HEK293 (cell line): ENCODE data around the gene C2CD3.

Source experiments
- HIC1 ChIP-seq: fragments of 450-650 bp; formaldehyde crosslinking; IDR thresholded peaks from 2 replicates; pipeline ENCODE4 v1.5.1; 2016; ENCODE audit warnings: missing biosample characterization, missing genetic modification characterization
- KLF10 ChIP-seq: fragments of 450-650 bp; IDR thresholded peaks from 2 replicates; pipeline ENCODE4 v1.5.1; 2018; ENCODE audit warnings: missing biosample characterization, mild to moderate bottlenecking, missing genetic modification characterization
- KLF8 ChIP-seq: fragments of 450-650 bp; formaldehyde crosslinking; IDR thresholded peaks from 2 replicates; pipeline ENCODE4 v1.5.1; 2016; ENCODE audit warnings: missing biosample characterization, missing genetic modification characterization
- MZF1 ChIP-seq: fragments of 450-650 bp; formaldehyde crosslinking; IDR thresholded peaks from 2 replicates; pipeline ENCODE4 v1.5.1; 2017; ENCODE audit warnings: missing biosample characterization, missing genetic modification characterization, borderline replicate concordance
- SP3 ChIP-seq: fragments of 450-650 bp; formaldehyde crosslinking; IDR thresholded peaks from 2 replicates; pipeline ENCODE4 v1.5.1; 2016; ENCODE audit warnings: missing biosample characterization, missing genetic modification characterization
- WT1 ChIP-seq: fragments of 450-650 bp; formaldehyde crosslinking; IDR thresholded peaks from 2 replicates; pipeline ENCODE4 v1.5.1; 2016; ENCODE audit warnings: missing biosample characterization, missing genetic modification characterization
- ZEB2 ChIP-seq: fragments of 450-650 bp; formaldehyde crosslinking; IDR thresholded peaks from 2 replicates; pipeline ENCODE4 v1.5.1; 2016; ENCODE audit warnings: missing biosample characterization, missing genetic modification characterization
- ZFHX2 ChIP-seq: fragments of 450-650 bp; formaldehyde crosslinking; conservative IDR thresholded peaks from 2 replicates; pipeline ENCODE4 v1.5.1; 2016; ENCODE audit warnings: missing biosample characterization, missing genetic modification characterization
- ZFP3 ChIP-seq: fragments of 450-650 bp; formaldehyde crosslinking; IDR thresholded peaks from 2 replicates; pipeline ENCODE4 v1.5.1; 2016; ENCODE audit warnings: low read depth, missing biosample characterization, missing genetic modification characterization
- ZFP41 ChIP-seq: fragments of 450-650 bp; formaldehyde crosslinking; IDR thresholded peaks from 2 replicates; pipeline ENCODE4 v1.5.1; 2016; ENCODE audit warnings: missing biosample characterization, missing genetic modification characterization, borderline replicate concordance
- ZNF10 ChIP-seq: fragments of 450-650 bp; formaldehyde crosslinking; IDR thresholded peaks from 2 replicates; pipeline ENCODE4 v1.5.1; 2017; ENCODE audit warnings: missing biosample characterization, missing genetic modification characterization
- ZNF23 ChIP-seq: fragments of 450-650 bp; formaldehyde crosslinking; IDR thresholded peaks from 2 replicates; pipeline ENCODE4 v1.5.1; 2016; ENCODE audit warnings: missing biosample characterization, missing genetic modification characterization, borderline replicate concordance
- ZNF266 ChIP-seq: fragments of 450-650 bp; formaldehyde crosslinking; IDR thresholded peaks from 2 replicates; pipeline ENCODE4 v1.5.1; 2016; ENCODE audit warnings: missing biosample characterization, missing genetic modification characterization, low read depth
- ZNF324 ChIP-seq: fragments of 450-650 bp; formaldehyde crosslinking; IDR thresholded peaks from 2 replicates; pipeline ENCODE4 v1.5.1; 2016; ENCODE audit warnings: missing biosample characterization, missing genetic modification characterization
- ZNF362 ChIP-seq: fragments of 450-650 bp; formaldehyde crosslinking; IDR thresholded peaks from 2 replicates; pipeline ENCODE4 v1.5.1; 2016; ENCODE audit warnings: missing biosample characterization, missing genetic modification characterization
- ZNF366 ChIP-seq: fragments of 450-650 bp; formaldehyde crosslinking; conservative IDR thresholded peaks from 2 replicates; pipeline ENCODE4 v1.5.1; 2016; ENCODE audit warnings: missing biosample characterization, missing genetic modification characterization
- ZNF394 ChIP-seq: fragments of 450-650 bp; formaldehyde crosslinking; IDR thresholded peaks from 2 replicates; pipeline ENCODE4 v1.5.1; 2016; ENCODE audit warnings: missing biosample characterization, missing genetic modification characterization, mild to moderate bottlenecking, moderate library complexity, borderline replicate concordance
- ZNF398 ChIP-seq: fragments of 450-650 bp; formaldehyde crosslinking; IDR thresholded peaks from 2 replicates; pipeline ENCODE4 v1.5.1; 2017; ENCODE audit warnings: missing biosample characterization, missing genetic modification characterization
- ZNF426 ChIP-seq: fragments of 450-650 bp; formaldehyde crosslinking; IDR thresholded peaks from 2 replicates; pipeline ENCODE4 v1.5.1; 2017; ENCODE audit warnings: missing biosample characterization, missing genetic modification characterization, mild to moderate bottlenecking, inconsistent platforms, moderate library complexity
- ZNF530 ChIP-seq: fragments of 450-650 bp; formaldehyde crosslinking; IDR thresholded peaks from 2 replicates; pipeline ENCODE4 v1.5.1; 2016; ENCODE audit warnings: low read depth, missing biosample characterization, missing genetic modification characterization
- ZNF580 ChIP-seq: fragments of 450-650 bp; formaldehyde crosslinking; IDR thresholded peaks from 2 replicates; pipeline ENCODE4 v1.5.1; 2016; ENCODE audit warnings: missing biosample characterization, missing genetic modification characterization
- ZNF629 ChIP-seq: fragments of 450-650 bp; formaldehyde crosslinking; IDR thresholded peaks from 2 replicates; pipeline ENCODE4 v1.5.1; 2017; ENCODE audit warnings: missing biosample characterization, missing genetic modification characterization
- ZNF639 ChIP-seq: fragments of 450-650 bp; formaldehyde crosslinking; IDR thresholded peaks from 2 replicates; pipeline ENCODE4 v1.5.1; 2016; ENCODE audit warnings: missing biosample characterization, missing genetic modification characterization
- ZNF664 ChIP-seq: fragments of 450-650 bp; formaldehyde crosslinking; IDR thresholded peaks from 2 replicates; pipeline ENCODE4 v1.5.1; 2016; ENCODE audit warnings: missing biosample characterization, missing genetic modification characterization
- ZNF76 ChIP-seq: fragments of 450-650 bp; formaldehyde crosslinking; IDR thresholded peaks from 2 replicates; pipeline ENCODE4; 2016; ENCODE audit warnings: low read depth, missing biosample characterization, missing genetic modification characterization, borderline replicate concordance
- ZNF776 ChIP-seq: fragments of 450-650 bp; formaldehyde crosslinking; IDR thresholded peaks from 2 replicates; pipeline ENCODE4 v1.5.0; 2017; ENCODE audit warnings: missing biosample characterization, missing genetic modification characterization, borderline replicate concordance
- ZSCAN18 ChIP-seq: fragments of 450-650 bp; formaldehyde crosslinking; IDR thresholded peaks from 2 replicates; pipeline ENCODE4 v1.5.1; 2016; ENCODE audit warnings: missing biosample characterization, missing genetic modification characterization
- ZSCAN23 ChIP-seq: fragments of 450-650 bp; formaldehyde crosslinking; IDR thresholded peaks from 2 replicates; pipeline ENCODE4 v1.5.1; 2016; ENCODE audit warnings: missing biosample characterization, missing genetic modification characterization

Gene C2CD3

GRCh38 chr11:74135127-74135840, 35.5 kb downstream of the C2CD3 start (continued):
- TF ChIP-seq HIC1 (tag by site-specific recombination) (0 out of 2 replicates have a peak, but pooled peaks have one; percentile 35), KLF8 (tag by site-specific recombination) (peak; percentile 73), ZFHX2 (peak; percentile 52), ZEB2 (0 out of 2 replicates have a peak, but pooled peaks have one; percentile 21), ZNF266 (tag by site-specific recombination) (no peak), ZNF639 (tag by site-specific recombination) (no peak; the same call in 1 of the 2 replicates), ZFP41 (no peak), ZNF398 (tag by site-specific recombination) (peak; percentile 27; the same call in 1 of the 2 replicates), ZSCAN18 (tag by site-specific recombination) (no peak), ZFP3 (tag by site-specific recombination) (no peak), ZNF629 (tag by site-specific recombination) (peak; percentile 74), ZNF776 (tag by site-specific recombination) (no peak), ZNF362 (peak; percentile 89), ZNF366 (tag by site-specific recombination) (peak; percentile 83), ZNF10 (tag by site-specific recombination) (no peak), ZNF664 (tag by site-specific recombination) (no peak), MZF1 (peak; percentile 34; the same call in 1 of the 2 replicates), ZSCAN23 (peak; percentile 50; the same call in 1 of the 2 replicates), ZNF23 (tag by site-specific recombination) (no peak), SP3 (tag by site-specific recombination) (peak; percentile 29; the same call in 1 of the 2 replicates), KLF10 (tag by site-specific recombination) (no peak), ZNF580 (tag by site-specific recombination) (0 out of 2 replicates have a peak, but pooled peaks have one; percentile 21), ZNF76 (peak; percentile 24; the same call in 1 of the 2 replicates), ZNF394 (tag by site-specific recombination) (peak; percentile 58), ZNF426 (tag by site-specific recombination) (no peak), WT1 (tag by site-specific recombination) (peak; percentile 91), ZNF530 (tag by site-specific recombination) (no peak), ZNF324 (no peak)
- TF ChIP-seq, all 188 proteins: peak for 21
